Fibroblast of villous mesenchyme (primary cell): Measurements from ENCODE around the gene RARRES2. TPM values are rescaled to one million over a fixed set of nuclear protein-coding genes. Genes with fewer than 3 reads are reported as not detected.
"Not testable (repeated sequence)": the region's sequence is repeated elsewhere in the genome, so short reads cannot be mapped to it uniquely, and the experiment has no call there.

Experiments
- DNase-seq: peaks from one replicate; pipeline ENCODE4 v3.0.0-alpha.2; 2010; ENCODE audit warnings: low read depth
- H3K4me3 ChIP-seq: 2 replicates; pipeline ENCODE4 v1.5.1; 2011; ENCODE audit warnings: low read depth, mild to moderate bottlenecking, low read length
- total RNA-seq: library from RNA; depleted of rRNA; stranded (reverse); fragments of >200 nt; gene quantifications from 2 replicates; pipeline ENCODE4 v1.2.3, GENCODE V29; 2012

Gene RARRES2
- total RNA-seq, 1 donor = 185 TPM

DNA sequence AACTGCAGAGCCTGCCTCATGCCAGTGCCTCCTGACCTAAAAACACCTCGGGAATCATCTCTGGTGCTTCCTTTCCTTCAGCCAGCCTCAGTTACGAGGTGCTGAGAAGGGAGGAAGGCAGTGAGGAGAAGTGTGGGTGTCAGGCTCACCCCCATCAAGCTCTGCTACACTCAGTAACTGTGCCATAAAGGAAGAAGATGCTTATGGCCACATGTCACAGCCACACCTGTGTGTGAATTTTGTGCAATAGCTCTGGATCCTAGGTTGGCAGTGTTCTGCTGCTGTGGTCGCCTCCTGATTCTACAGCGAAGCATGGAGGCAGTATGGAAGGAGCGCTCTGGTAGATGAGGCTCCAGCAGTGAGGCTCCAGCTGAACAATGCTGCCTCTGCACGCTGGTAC, 52.6 kb downstream of the RARRES2 start:
- not testable (repeated sequence) for DNase-seq, H3K4me3 ChIP-seq

Other genes with a start within 250 kb of the RARRES2 start
- 6.8 and 13.0 TPM in 2 replicates for gene LRRC61, start 18.3 kb downstream of the RARRES2 start, total RNA-seq
- gene ACTR3C, start 18.1 kb downstream of the RARRES2 start, total RNA-seq = 7.4 and 13.4 TPM in 2 replicates
- 96.0 and 98.4 TPM in 2 replicates for gene REPIN1, start 27.2 kb upstream of the RARRES2 start, total RNA-seq
- gene ZNF775, start 37.7 kb upstream of the RARRES2 start, total RNA-seq = 3.0 and 5.2 TPM in 2 replicates
- gene GIMAP8, start 109.0 kb upstream of the RARRES2 start, total RNA-seq = under 0.01 TPM in 1 of 2 replicates, not detected in the other
- gene GIMAP7, start 173.2 kb upstream of the RARRES2 start, total RNA-seq = not detected in 2 replicates
- gene GIMAP4, start 225.8 kb upstream of the RARRES2 start, total RNA-seq = not detected in 2 replicates